CD4-positive, alpha-beta T cell treated with Interleukin-10 for 1 hour (primary cell): ENCODE measurements around the gene NMNAT3.

Experiments used
- DNase-seq: peaks from one replicate; pipeline ENCODE4 v3.0.0-alpha.2; 2020

The NMNAT3 gene

DNA sequence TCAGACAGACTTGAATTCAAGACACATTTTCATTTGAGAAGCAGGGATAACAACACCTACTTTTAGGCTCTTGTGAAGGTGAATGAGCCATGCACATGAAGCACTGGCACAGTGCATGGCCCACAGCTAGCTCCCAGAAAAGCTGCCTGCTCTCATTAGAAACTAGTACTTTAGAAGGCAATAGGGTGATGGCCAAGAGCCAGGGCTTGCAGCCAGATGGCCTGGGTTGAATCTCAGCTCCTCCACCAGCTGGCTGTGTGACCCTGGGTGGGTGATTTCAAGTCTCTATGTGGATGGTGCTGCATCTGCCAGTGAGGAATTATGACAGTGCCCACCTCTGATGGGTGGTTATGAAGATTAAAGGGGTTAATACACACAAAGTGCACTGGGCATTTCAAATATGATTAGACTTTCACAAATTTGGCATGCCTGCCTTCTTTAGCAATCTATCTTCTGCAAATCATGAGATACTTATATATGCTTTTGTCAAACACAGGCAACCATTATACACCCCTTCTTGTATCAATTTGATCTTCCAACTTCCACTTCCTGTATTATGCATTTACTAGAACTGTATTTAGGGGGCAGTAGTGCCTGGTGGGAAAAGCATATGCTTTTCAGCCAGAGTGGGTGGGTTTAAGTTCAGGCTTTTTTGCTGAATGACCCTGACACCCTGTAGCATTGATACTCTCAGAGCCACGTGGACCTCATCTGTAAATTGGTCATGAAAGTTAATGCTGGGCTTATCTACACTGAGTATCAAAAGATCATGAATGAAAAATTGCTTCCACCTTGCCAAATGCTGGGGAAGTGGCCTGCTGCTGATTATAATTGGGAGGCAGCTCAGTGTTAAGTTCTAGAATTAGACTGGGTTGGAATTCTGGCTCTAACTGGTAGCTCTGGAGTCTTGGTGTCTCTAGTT is 103.5 kb downstream of the NMNAT3 start:
- DNase-seq, result no peak

DNA sequence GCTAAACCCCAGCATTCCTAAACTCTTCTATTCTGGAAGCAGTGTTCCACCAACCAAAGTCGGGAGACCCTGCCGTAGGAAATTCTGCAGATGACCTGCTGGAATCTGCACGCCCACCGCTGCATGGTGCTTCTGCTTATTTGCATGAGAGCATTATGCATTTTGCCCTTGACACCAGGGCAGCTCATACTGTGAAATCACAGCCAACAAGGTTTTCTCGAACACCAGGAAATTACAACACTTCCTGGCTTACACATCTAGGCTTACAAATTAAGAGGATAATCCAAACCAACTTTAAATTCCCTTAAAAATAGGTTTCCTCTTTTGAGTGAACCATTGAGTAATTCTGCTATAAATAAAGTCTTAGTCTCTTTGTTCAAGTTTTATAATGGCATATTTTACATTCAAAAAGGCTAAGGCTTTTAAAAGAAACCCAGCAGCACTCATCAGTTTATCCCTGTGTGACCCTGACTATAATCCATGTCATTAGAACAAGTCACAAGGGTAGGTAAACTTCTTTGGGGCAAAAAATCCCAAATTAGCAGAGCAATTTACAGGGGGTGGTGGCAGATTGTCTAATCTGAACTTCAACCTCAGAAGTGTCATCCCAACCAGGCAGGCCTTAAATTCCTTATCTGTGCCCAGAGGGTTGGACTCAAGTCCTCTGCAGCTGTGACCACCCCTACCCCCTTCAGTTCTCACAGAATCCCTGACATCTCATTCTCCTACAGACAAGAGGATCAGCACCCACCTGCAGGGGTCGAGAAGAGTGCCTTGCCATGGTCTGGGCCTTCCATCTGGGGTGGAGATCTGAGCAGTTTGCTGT is 104.7 kb downstream of the NMNAT3 start:
- no peak for DNase-seq

DNA sequence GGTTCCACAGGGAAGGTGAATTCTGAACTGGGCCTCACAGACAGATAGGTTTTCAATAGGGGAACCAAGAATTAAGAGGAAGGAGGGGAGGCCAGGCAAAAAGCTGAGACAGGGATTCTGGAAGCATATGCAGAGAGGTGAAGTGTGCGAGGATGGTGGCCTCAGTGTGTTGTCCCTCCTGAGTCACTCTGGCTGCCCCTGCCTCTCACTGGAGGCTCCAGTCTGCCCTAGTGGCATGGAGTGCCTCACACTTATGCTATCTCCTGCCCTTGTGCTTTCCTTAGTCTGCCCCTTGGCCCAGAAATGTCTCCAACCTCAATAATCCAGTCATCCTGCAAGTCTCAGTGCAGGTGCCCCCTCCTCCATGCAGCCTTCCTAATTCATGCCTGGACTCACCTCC is 106.1 kb downstream of the NMNAT3 start:
- no peak for DNase-seq

DNA sequence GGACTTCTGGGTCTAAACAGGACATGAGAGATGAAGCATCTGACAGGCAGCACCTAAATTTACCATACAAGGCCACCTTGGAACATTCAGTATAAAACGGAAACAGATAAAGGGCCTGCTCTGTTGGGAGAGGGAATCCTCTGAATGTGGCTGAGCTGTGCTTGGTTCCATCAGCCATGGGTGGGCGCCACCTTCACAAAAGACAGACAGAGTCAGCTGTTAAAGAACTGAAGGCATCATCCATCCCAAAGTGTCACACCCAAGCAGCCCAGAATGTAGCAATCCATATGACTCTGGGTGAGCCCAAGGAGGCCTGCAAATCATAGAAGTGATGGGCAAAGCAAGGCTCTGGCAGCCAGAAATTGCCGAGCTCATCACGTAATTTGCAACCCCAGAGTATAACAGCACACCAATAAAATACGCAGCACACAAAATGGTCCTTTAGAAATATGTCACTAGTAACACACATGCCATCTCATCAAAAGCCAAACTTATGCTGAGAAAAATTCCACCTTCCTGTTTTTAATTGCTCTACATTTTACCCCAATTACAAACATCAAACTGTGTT is 113.4 kb downstream of the NMNAT3 start:
- no peak for DNase-seq

DNA sequence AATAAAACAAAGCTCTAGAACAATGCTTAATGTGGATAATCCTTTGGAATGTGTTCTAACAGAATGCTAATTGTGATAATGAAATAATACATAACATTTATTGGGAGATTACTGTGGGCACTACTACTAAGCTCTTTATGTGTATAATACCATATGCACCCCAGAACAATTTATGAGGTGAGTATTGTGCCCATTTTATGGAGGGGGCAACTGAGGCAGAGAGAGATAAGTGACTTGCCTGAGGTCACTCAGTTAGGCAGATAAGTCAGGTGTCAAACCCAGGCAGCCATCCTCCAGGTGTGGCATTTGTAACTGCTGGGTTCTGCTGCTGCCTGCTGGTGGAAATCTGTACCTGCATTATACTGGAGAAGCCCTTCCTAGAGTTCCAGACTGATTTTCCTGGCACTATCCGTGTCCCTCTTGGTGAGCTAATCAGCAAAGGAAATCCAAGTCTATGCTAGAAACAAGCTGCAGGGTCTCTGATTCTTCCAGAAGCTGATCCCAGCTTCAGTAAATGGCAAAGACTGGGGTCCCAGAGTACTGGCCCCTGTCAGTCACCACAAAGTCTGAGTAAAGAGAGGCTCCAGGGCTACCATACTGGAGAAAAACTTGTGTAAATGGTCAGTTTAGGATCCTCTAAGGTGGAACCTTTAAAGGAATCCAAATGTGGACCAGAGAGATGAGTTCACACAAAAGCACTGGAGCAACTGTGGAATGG is 115.7 kb downstream of the NMNAT3 start:
- no peak for DNase-seq

DNA sequence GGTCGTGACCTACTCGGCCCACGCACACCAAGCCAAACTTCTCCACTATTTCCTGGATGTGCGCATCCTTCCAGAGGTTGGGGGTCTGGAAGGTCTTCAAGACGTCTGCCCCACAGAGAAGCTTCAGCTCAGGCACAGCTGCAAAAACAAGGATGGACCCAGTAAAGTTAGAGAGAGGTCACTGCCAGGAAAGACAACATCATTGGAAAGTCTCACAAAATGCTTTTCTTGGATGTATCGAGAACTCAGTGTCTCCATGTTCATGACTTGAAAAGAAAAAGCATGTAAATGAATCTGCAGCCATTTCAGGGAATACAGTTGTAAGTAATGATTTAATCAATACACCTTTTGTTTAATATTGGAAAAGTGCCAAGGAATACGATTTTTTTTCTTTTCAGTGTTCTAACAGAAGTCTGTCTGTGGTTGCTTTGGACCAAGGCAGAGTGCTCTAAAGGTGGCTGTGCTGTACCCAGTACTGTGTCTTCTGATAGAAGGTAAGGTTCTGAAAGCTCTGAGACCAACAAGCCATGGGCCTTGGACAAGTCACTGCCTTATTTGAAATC is 116.4 kb downstream of the NMNAT3 start:
- no peak for DNase-seq

DNA sequence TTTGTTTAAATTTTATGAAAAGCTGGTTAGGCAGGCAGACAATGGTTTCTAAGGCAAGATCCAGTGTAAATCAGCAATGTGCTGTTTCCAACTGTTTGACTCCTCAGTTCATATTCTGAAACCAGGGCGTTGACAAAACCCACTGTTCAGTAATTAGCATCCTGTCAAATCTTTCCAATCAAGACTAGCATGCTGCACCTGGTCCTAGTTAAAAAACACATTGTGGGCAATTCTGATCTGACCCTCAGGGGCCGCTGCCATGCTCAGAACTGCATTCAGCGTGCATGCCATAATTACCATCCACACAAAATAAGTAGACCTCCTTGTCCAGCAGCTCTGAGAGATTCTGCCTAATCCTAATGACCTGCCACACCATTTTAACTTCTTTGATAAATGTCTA is 117.4 kb downstream of the NMNAT3 start:
- no peak for DNase-seq

DNA sequence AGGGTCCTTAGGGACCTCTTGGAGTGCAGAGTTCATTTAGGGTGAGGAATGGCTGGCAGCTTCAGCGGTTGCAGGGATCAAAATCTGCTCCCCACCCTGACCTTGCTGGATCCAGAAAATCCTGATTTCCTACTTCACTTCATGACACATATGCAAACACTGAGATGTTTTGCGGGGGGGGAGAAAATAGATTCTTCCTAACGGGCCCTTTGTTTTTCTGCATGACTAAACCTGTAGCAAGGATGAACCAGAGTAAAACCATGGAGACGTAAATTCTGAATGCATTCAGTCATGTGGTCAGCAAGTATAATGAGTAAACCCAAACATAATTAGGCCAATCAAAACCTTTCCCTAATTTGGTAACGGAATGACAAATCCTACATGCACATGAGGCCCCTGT is 118.2 kb downstream of the NMNAT3 start:
- no peak for DNase-seq

DNA sequence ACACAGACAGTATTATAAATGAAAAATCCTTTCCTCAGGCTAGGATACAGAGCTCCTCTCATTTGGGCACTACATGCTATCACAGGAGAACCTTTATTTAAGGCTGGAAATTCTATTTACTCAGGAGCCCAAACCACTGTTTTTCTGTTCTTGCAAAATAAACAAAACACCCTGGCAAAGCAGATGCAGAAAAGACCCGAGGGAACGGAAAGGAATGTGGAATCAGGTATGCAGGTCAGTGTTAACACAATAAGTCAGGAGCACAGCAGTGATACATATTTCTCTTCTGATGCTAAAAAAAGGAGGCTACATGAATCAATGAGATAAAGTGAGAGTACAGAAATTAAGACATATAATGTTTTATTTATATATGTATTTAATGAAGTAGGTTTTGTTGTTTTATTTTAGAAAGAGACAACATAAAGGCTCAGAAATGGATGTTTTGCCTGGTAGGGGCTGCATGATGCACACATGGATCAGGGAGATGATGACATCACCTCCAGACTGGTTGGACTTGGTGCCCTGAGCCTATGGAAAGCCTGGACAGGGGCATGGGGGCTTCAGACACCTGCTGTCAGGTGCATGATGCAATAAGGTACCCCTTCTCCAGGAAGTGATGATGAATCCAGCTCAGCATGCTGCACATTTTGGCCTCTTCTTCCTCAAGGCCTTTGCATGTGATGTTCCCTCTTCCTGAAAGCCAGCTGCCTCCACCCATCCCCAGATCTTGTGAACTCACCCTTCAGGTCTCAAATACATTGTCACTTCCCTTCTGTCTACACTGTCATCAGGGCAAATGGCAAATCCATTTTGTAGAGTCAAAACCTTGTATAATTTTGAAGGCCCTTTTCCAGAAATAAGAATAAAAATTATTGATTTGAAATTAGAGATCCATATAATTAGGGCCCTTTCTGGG is 119.2 kb downstream of the NMNAT3 start:
- no peak for DNase-seq

DNA sequence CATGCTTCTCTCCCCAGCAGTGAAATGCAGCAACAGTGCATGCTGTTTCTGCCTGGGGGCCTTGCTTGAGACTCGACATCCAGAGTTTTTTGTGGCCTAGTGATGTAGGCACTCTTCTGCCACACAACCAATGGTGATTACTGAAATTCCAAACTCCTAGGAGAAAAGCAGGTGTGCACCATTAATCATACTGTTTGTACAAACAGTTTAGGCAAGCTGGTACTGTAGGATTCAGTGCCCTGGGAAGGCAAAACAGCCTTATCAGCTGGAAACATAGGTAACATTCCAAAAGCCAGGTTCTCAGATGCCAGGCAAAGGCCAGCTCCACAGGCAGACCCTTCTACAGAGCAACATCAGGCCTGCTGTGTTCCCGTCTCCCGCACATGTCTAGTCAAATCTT is 120.7 kb downstream of the NMNAT3 start:
- DNase-seq, result no peak

DNA sequence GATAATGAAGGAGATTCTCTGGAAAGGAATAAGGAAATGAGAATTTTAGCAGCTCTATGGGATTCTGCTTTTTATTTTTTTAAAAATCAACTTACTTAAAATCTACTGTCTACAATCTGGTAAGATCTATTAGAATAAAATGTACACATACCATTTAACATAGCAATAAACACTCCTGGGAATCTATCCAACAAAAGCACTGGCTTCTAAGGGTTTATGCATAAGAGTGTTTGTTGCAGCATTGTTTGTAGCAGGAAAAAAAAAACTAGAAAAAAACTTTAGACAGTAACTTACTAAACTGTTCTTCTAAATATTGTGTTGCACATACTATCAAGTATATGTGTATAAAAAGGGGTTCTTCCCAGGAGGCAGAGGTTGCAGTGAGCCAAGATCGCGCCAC is 122.5 kb downstream of the NMNAT3 start:
- DNase-seq, result no peak

DNA sequence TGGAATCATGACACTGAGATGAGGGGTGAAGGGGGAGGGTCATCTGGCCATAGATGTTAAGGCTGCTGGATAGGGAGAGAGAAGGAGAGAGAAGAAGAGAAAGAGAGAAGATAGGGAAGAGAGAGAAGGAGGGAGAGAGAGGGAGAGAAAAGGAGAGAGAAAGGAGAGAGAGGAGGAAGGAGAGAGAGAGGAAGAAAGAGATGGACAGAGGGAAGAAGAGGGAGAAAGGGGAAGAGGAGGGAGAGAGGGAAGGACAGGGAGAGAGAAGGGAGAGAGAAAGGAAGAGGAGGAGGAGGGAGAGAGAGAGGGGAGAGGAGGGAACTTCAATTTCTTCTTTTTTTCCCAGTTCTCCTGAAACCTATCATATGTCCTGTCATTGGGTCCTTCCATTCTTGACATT is 123.1 kb downstream of the NMNAT3 start:
- no peak for DNase-seq

DNA sequence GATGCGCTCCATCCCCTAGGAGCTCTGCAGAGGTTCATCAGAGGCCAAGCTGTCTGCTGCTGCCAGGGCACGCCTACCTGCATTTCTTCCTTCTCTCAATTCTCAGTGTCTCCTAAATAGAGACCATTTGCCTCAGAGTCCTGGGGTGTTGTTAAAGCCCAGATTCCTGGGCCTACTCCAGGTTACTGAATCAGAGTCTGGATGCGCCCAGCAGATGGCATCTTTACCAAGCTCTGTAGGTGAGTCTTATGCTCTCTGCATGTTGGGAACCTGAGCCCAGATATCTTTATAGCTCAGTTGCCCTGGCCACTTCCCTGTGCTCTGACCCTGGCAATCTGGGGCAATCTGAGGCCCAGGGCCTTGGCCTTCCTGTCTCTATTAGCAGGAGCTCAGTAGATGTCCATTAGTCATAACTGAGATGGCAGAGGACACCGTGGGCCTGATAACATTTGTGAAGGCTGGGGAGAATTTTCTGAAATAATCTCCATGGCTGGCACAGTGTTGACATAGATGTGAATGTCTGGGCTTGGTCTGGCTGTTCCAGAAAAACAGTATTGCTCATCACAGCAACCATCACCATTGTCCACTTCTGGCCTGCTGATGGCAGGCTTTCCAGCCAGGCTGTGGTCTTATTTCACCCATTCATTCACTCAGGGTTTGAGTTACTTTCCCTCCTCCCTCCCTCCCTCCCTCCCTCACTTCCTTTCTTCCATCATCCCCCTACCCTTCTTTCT is 125.0 kb downstream of the NMNAT3 start:
- DNase-seq, result no peak

DNA sequence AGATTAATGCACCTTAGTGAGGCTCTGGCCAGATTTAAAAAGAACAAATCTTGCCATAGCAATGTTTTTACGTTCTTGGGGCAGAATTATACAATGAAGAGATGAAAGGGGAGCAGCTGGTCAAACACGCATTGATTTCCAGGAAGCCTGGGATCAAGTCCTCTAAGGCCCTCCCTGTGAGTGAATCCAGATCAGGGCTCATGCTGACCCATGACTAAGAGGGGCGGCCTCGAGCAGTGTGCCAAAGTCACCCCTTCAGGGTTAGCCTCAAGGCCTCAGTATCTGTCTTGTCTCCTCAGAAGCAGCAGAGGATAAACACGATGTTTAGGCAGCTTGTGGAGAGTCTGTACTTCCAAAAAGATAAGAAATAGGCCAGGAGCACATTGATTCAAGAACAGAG is 129.0 kb downstream of the NMNAT3 start:
- no peak for DNase-seq

DNA sequence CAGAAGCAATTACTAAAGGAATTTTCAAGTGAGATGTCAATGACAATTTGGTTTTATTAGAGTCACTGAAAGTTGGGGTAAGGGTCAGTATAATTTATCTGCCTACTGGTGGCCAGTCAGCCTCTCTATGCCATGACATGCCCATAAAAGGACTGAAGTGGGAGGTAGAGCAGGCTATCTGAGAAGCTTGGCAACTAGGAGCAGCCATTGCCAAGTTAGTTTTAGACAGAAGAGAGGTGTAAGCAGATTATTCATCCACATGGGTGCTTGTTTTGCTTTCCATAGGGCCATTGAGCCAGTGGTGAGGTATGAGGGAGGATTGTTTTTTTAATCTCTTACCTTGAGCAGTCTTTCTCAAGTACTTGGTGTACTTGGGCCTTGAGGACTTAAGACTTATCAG is 130.1 kb downstream of the NMNAT3 start:
- no peak for DNase-seq

DNA sequence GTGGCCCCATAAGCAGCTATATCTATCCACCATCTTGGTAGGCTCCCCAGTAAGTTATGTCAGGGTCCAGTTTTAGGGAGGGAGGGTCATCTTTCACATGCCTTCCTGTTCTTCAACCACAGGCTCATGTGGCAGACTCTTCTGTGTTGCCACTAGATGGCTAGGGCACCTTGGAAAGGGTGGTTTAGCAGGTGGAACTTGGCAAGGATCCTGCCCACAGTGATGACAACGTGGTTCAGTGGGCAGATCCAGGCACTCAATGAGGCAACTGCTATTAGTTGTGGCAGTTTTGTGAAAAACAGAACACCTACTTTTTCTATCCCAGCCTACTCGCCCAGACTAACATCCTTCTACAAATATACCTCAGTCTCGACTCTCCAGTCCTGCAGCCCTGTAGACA is 131.0 kb downstream of the NMNAT3 start:
- no peak for DNase-seq

DNA sequence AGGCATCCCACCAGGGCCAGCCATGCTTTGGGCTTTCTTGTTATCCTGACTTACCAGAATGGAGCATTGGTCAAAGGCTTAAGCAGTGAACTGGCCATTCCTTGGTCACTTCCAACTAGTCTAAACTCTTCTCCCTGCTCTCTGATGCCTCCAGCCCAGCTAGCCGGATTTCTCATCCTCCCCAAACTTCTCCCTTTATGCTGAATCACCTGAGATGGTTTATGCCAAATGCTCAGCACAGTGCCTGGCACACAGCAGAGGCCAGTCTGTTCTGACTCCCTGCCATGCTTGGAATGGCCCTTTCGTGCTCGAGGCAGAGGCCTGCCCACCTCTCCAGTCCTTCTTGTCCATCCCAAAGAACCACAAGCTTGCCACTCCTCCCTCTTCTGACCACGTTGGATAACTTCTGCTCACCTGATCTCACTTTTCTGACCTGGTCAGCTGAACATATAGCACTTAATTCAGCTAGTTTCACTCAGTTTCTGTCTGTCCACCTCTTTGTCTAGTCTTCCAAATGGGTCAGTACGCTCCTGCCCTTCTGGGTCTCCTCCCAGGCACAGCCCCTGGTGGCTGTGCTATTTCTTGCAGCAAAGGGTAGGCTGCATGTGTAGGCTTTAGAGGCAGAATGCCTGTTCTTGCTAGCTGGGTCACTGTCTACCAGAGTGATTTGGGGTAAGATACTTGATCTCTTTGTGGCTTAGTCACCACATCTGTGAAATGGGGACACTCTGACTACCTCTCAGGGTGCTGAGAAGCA is 136.1 kb downstream of the NMNAT3 start:
- DNase-seq, result no peak

DNA sequence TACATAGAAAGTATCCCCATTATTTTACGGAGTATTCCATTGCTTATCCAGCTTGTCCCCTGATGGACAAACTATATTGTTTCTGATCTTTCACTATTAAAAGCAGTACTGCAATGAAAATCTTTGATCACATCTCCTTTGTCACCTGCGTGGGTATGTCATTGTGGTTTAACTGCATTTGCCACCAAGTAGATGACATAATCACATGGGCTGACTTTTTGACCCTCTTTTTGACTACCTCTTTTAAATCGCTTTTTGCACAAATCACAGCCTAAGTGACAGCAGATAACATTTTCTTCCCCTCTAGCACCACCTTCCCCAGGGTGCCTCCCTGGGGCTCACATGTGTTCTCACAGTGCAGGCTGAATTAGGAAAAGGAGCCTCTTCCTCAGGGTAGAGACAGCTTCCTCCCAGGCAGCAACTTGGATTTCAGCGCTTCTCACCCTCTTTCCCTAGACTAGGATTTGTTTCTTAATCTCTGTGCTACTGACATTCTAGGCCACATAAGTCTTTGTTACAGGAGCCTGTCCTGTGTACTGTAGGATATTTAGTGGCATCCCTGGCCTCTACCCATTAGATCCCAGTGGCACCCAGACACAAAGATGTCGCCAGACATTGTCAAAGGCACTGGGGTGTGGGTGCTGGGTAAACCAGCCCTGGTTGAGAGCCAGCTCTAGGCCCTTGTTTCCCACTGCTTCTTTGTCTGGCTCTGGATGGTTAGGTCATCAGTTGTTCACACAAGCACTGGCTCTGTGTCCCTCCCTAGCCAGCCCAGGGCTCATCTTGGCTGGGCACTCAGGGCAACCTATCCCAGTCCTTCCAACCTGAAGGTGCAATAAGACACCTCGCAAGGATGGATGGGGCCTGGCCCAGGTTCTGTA is 136.9 kb downstream of the NMNAT3 start:
- no peak for DNase-seq

DNA sequence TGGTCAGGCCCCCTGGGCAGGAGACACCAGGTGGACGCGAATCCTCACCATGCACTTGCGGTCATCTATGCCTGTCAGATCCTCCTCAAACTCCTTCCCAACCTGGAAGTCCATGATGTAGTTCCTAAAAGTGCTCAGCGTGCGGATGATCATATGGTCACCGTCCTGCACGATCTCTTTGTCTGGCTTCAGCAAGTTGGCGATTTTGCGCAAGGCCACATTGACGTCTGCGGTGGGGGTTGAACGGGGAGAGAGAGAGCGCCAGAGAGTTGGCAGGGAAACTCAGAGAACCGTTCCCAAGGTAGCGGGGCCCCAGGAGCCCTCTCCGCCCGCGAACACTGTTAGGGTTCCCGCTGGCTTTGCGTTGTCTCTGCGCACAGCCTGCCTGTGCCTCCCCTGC is 139.0 kb downstream of the NMNAT3 start:
- DNase-seq, result no peak
